Activated CD4-positive, alpha-beta T cell treated with anti-CD3 and anti-CD28 coated beads, Interleukin-2, amount 10 ng/mL, durations not matched to agents 24 days and 14 days (primary cell): Measurements from ENCODE around the gene ATG4C. TPM values are rescaled to one million over a fixed set of nuclear protein-coding genes. Genes with fewer than 3 reads are reported as not detected.
A peak's percentile ranks its signal among the peaks of the same experiment; 100 is the strongest.

Source experiments
- DNase-seq: peaks from one replicate; pipeline ENCODE4 v3.0.0; 2022
- H3K27ac Mint-ChIP-seq: one replicate; pipeline ENCODE4 v1.8.0; 2022; ENCODE audit warnings: mild to moderate bottlenecking, mixed read lengths
- H3K27me3 Mint-ChIP-seq: one replicate; pipeline ENCODE4 v1.8.0; 2022; ENCODE audit warnings: mixed read lengths
- H3K36me3 Mint-ChIP-seq: one replicate; pipeline ENCODE4 v1.8.0; 2022; ENCODE audit warnings: low read depth, mild to moderate bottlenecking, mixed read lengths
- H3K4me1 Mint-ChIP-seq: one replicate; pipeline ENCODE4 v1.8.0; 2021; ENCODE audit warnings: mixed read lengths
- H3K4me3 Mint-ChIP-seq: one replicate; pipeline ENCODE4 v1.8.0; 2022; ENCODE audit warnings: mild to moderate bottlenecking, moderate library complexity, mixed read lengths
- H3K9me3 Mint-ChIP-seq: one replicate; pipeline ENCODE4 v1.8.0; 2021; ENCODE audit warnings: mixed read lengths
- intact Hi-C: fragments of 100-400 bp; cut with micrococcal nuclease; formaldehyde crosslinking; loops from one replicate; pipeline ENCODE4 v1.15.1; 2023
- total RNA-seq: library from RNA; stranded (reverse); gene quantifications from 2 replicates; pipeline ENCODE4 v1.2.3, GENCODE V29; 2022

Gene ATG4C
- total RNA-seq, 1 donor from 2014 or later: 8.9 TPM

- Mint-ChIP-seq H3K9me3 (no peaks in the 10 kb centered on the region), H3K27me3 (peaks cover 2% of the 10 kb centered on the region), H3K4me3 (no peak overlapping the region), H3K36me3 (no peaks in the 10 kb centered on the region), H3K27ac (no peak overlapping the region), H3K4me1 (no peaks in the 10 kb centered on the region)
- DNase-seq: no peak
- intact Hi-C loops: no loop called here
These were observed 124.3 kb downstream of the ATG4C start for GRCh38 chr1:62908168-62908695.

GRCh38 chr1:62912028-62912638 is 128.2 kb downstream of the ATG4C start:
- Mint-ChIP-seq H3K4me1 (no peaks in the 10 kb centered on the region), H3K27me3 (peaks cover 9% of the 10 kb centered on the region), H3K9me3 (no peaks in the 10 kb centered on the region), H3K36me3 (no peaks in the 10 kb centered on the region), H3K4me3 (no peak overlapping the region), H3K27ac (no peak overlapping the region)
- peak; percentile 60 for DNase-seq
- intact Hi-C loops: no loop called here

Other genes starting within 250 kb of the ATG4C start
- gene ANGPTL3, start 186.6 kb upstream of the ATG4C start, total RNA-seq: not detected in 2 replicates
- 17.8 and 18.0 TPM in 2 replicates for gene DOCK7, start 95.7 kb upstream of the ATG4C start, total RNA-seq